ENCODE results near the gene SFMBT1.

SFMBT1 gene

GRCh38 chr3:53003320-53003719 lies 42.6 kb downstream of the SFMBT1 start:
- DNase-seq (ENCODE audit: low read depth in 2 of 3, low spot score in 2 of 3), result no peak

- DNase-seq (ENCODE audit: low read depth in 2 of 3, low spot score in 2 of 3), result no peak
Measured at GRCh38 chr3:52998771-52999513, 46.9 kb downstream of the SFMBT1 start.

GRCh38 chr3:52990637-52991036 lies 55.2 kb downstream of the SFMBT1 start:
- no peak for DNase-seq (ENCODE audit: low read depth in 2 of 3, low spot score in 2 of 3)

GRCh38 chr3:52986938-52987337 lies 58.9 kb downstream of the SFMBT1 start:
- no peak for DNase-seq (ENCODE audit: low read depth in 2 of 3, low spot score in 2 of 3)

GRCh38 chr3:52986049-52986448 lies 59.8 kb downstream of the SFMBT1 start:
- DNase-seq (ENCODE audit: low read depth in 2 of 3, low spot score in 2 of 3), result no peak

GRCh38 chr3:52983828-52984227 lies 62.0 kb downstream of the SFMBT1 start:
- DNase-seq (ENCODE audit: low read depth in 2 of 3, low spot score in 2 of 3), result no peak

- DNase-seq (ENCODE audit: low read depth in 2 of 3, low spot score in 2 of 3), result peak in 2 of 3 experiments; percentile 28 to 31
Measured at GRCh38 chr3:52983336-52983807, 62.5 kb downstream of the SFMBT1 start.

- no peak for DNase-seq (ENCODE audit: low read depth in 2 of 3, low spot score in 2 of 3)
Measured at GRCh38 chr3:52982839-52983238, 63.0 kb downstream of the SFMBT1 start.

- DNase-seq (ENCODE audit: low read depth in 2 of 3, low spot score in 2 of 3), result no peak
Measured at GRCh38 chr3:52979190-52979983, 66.5 kb downstream of the SFMBT1 start.

- no peak for DNase-seq (ENCODE audit: low read depth in 2 of 3, low spot score in 2 of 3)
Measured at GRCh38 chr3:52978109-52978754, 67.6 kb downstream of the SFMBT1 start.

- no peak for DNase-seq (ENCODE audit: low read depth in 2 of 3, low spot score in 2 of 3)
Measured at GRCh38 chr3:52973806-52974205, 72.1 kb downstream of the SFMBT1 start.

- DNase-seq (ENCODE audit: low read depth in 2 of 3, low spot score in 2 of 3), result no peak
Measured at GRCh38 chr3:52971895-52972294, 74.0 kb downstream of the SFMBT1 start.

GRCh38 chr3:52967398-52967797 lies 78.5 kb downstream of the SFMBT1 start:
- no peak for DNase-seq (ENCODE audit: low read depth in 2 of 3, low spot score in 2 of 3)

GRCh38 chr3:52962160-52962559 lies 83.7 kb downstream of the SFMBT1 start:
- no peak for DNase-seq (ENCODE audit: low read depth in 2 of 3, low spot score in 2 of 3)

GRCh38 chr3:52959773-52960172 lies 86.1 kb downstream of the SFMBT1 start:
- DNase-seq (ENCODE audit: low read depth in 2 of 3, low spot score in 2 of 3), result no peak

GRCh38 chr3:52939600-52939999 lies 106.3 kb downstream of the SFMBT1 start:
- DNase-seq (ENCODE audit: low read depth in 2 of 3, low spot score in 2 of 3), result no peak

- peak in 1 of 3 experiments; percentile 10 for DNase-seq (ENCODE audit: low read depth in 2 of 3, low spot score in 2 of 3)
Measured at GRCh38 chr3:52934630-52935530, 111.0 kb downstream of the SFMBT1 start.

- DNase-seq (ENCODE audit: low read depth in 2 of 3, low spot score in 2 of 3), result no peak
Measured at GRCh38 chr3:52931889-52932288, 114.0 kb downstream of the SFMBT1 start.

GRCh38 chr3:52931328-52931727 lies 114.5 kb downstream of the SFMBT1 start:
- no peak for DNase-seq (ENCODE audit: low read depth in 2 of 3, low spot score in 2 of 3)

GRCh38 chr3:52930748-52931147 lies 115.1 kb downstream of the SFMBT1 start:
- no peak for DNase-seq (ENCODE audit: low read depth in 2 of 3, low spot score in 2 of 3)

GRCh38 chr3:52926554-52926953 lies 119.3 kb downstream of the SFMBT1 start:
- DNase-seq (ENCODE audit: low read depth in 2 of 3, low spot score in 2 of 3), result no peak
